Adrenal gland (tissue), 5 donors: ENCODE measurements around the gene MTHFD1L.

Source experiments
- POLR2A ChIP-seq, 2 donors: fragments of 450-650 bp; IDR thresholded peaks; one replicate each; pipeline ENCODE4 v1.6.1; 2017; ENCODE audit warnings: antibody characterized with exemption in 2 of 2, mild to moderate bottlenecking in 2 of 2, moderate library complexity in 1 of 2
- TF ChIP-seq, protein P1 (sequence below), 6 experiments: fragments of 450-650 bp in 4 of 6; fragments of 200-600 bp in 2 of 6; sonication (generic) in 1 of 6; IDR thresholded peaks; 1 replicate in 5 of 6; 2 replicates in 1 of 6; pipeline versions ENCODE4 v1.5.1 to v1.8.0; 2016 to 2021; ENCODE audit warnings: antibody characterized with exemption in 6 of 6, mild to moderate bottlenecking in 2 of 6, moderate library complexity in 1 of 6
- donor health status: DM: no; HTN: no; CAD: no.

DNA sequence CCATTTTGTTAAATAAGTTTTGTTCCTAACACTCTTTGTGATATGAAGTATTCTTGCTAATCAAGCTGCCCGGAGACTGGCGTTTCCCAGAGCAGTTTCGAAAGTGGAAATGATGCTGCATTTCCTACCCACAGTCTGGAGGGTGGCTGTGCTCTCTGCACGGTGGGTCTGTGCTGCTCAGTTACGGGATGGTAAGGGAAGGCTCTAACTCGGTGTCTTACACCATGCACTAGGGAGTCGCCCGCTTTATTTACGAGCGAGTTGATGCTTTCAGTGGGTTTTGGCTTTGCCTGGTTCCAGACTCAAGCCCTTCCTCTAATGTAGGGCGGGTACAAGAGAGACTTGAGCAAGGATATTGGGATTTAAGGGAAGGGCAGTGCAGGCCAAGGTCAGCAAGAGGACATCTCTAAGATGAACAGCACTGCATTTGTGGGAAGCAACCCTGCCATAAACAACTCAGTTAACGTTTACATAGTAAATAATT, 194.2 kb downstream of the MTHFD1L start:
- no peak for TF ChIP-seq POLR2A (IDR thresholded peaks at IDR 0.05)
- TF ChIP-seq, protein P1, sequence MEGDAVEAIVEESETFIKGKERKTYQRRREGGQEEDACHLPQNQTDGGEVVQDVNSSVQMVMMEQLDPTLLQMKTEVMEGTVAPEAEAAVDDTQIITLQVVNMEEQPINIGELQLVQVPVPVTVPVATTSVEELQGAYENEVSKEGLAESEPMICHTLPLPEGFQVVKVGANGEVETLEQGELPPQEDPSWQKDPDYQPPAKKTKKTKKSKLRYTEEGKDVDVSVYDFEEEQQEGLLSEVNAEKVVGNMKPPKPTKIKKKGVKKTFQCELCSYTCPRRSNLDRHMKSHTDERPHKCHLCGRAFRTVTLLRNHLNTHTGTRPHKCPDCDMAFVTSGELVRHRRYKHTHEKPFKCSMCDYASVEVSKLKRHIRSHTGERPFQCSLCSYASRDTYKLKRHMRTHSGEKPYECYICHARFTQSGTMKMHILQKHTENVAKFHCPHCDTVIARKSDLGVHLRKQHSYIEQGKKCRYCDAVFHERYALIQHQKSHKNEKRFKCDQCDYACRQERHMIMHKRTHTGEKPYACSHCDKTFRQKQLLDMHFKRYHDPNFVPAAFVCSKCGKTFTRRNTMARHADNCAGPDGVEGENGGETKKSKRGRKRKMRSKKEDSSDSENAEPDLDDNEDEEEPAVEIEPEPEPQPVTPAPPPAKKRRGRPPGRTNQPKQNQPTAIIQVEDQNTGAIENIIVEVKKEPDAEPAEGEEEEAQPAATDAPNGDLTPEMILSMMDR (IDR thresholded peaks at IDR 0.05): no peak
